Keratinocyte (primary cell): ENCODE data around the gene CCDC181. TPM values are rescaled to one million over a fixed set of nuclear protein-coding genes. Genes with fewer than 3 reads are reported as not detected.

Source experiments
- DNase-seq: peaks from one replicate; pipeline ENCODE4 v3.0.0-alpha.2; 2011; ENCODE audit warnings: low read depth, missing footprints, low spot score
- FAIRE-seq: peaks from 2 replicates; lab custom pipeline; 2011; peaks lifted over from hg19 to GRCh38; lab: Jason Lieb, UNC
- H2AFZ ChIP-seq: 2 replicates; pipeline ENCODE4 v1.6.0; 2012; ENCODE audit warnings: low read length, control low read depth, inconsistent platforms; ENCODE audit not compliant: control insufficient read depth
- H3K27ac ChIP-seq: 2 replicates; pipeline ENCODE4 v1.5.1; 2011; ENCODE audit warnings: low read length; ENCODE audit not compliant: control insufficient read depth, insufficient read depth
- H3K27me3 ChIP-seq: 3 replicates; pipeline ENCODE4 v1.6.0; 2011; ENCODE audit warnings: low read length; ENCODE audit not compliant: control insufficient read depth, insufficient read depth; ENCODE audit errors: extremely low read depth
- H3K36me3 ChIP-seq, 2 experiments: 2 replicates in 1 of 2; 3 replicates in 1 of 2; pipeline ENCODE4 v1.5.1; 2011; ENCODE audit warnings: low read length in 2 of 2, mild to moderate bottlenecking in 1 of 2; ENCODE audit not compliant: control insufficient read depth in 2 of 2, insufficient read depth in 2 of 2; ENCODE audit errors: extremely low read depth in 1 of 2
- H3K4me1 ChIP-seq: 3 replicates; pipeline ENCODE4 v1.5.1; 2011; ENCODE audit warnings: low read length; ENCODE audit not compliant: control insufficient read depth, insufficient read depth; ENCODE audit errors: extremely low read depth
- H3K4me2 ChIP-seq: 3 replicates; pipeline ENCODE4 v1.6.0; 2011; ENCODE audit warnings: low read depth, low read length; ENCODE audit not compliant: control insufficient read depth, insufficient read depth; ENCODE audit errors: extremely low read depth
- H3K4me3 ChIP-seq, 3 experiments: fragments of 200-600 bp in 1 of 3; sonication (generic) in 1 of 3; 2 replicates in 2 of 3; 3 replicates in 1 of 3; pipeline ENCODE4 v1.5.1; 2011 to 2016; ENCODE audit warnings: low read length in 3 of 3, mild to moderate bottlenecking in 3 of 3, control low read depth in 2 of 3, inconsistent platforms in 1 of 3, low read depth in 1 of 3, mixed read lengths in 1 of 3, mixed run types in 1 of 3, moderate library complexity in 1 of 3; ENCODE audit not compliant: control insufficient read depth in 2 of 3, insufficient read depth in 2 of 3; ENCODE audit errors: extremely low read depth in 1 of 3
- H3K79me2 ChIP-seq: 2 replicates; pipeline ENCODE4 v1.6.0; 2012; ENCODE audit warnings: low read length; ENCODE audit not compliant: control insufficient read depth, insufficient read depth
- H3K9ac ChIP-seq: 3 replicates; pipeline ENCODE4 v1.6.0; 2011; ENCODE audit warnings: low read length; ENCODE audit not compliant: control insufficient read depth, insufficient read depth; ENCODE audit errors: extremely low read depth
- H3K9me1 ChIP-seq: 3 replicates; pipeline ENCODE4 v1.6.0; 2011; ENCODE audit warnings: low read length; ENCODE audit not compliant: control insufficient read depth, insufficient read depth; ENCODE audit errors: extremely low read depth
- H3K9me3 ChIP-seq: 2 replicates; pipeline ENCODE4 v1.5.1; 2012; ENCODE audit warnings: low read depth, low read length; ENCODE audit not compliant: control insufficient read depth
- H4K20me1 ChIP-seq: 3 replicates; pipeline ENCODE4 v1.6.0; 2011; ENCODE audit warnings: low read length; ENCODE audit not compliant: control insufficient read depth, insufficient read depth; ENCODE audit errors: extremely low read depth
- CTCF ChIP-seq, 3 experiments: IDR thresholded peaks in 1 of 3; conservative IDR thresholded peaks in 1 of 3; optimal IDR thresholded peaks in 1 of 3; 2 replicates in 2 of 3; 3 replicates in 1 of 3; pipeline versions ENCODE3 to v1.5.1; 2011; ENCODE audit warnings: low read length in 3 of 3, mild to moderate bottlenecking in 3 of 3, moderate library complexity in 2 of 3, control low read depth in 1 of 3, inconsistent platforms in 1 of 3; ENCODE audit not compliant: insufficient read depth in 2 of 3; ENCODE audit errors: extremely low read depth in 1 of 3
- EZH2 ChIP-seq: IDR thresholded peaks from one replicate; pipeline ENCODE4 v1.6.1; 2012; ENCODE audit warnings: inconsistent platforms, mild to moderate bottlenecking, low read length, moderate library complexity
- dilution Hi-C: fragments of 300-500 bp; cut with MboI; formaldehyde crosslinking; loops from one replicate; pipeline ENCODE4 v1.7.0; 2020; ENCODE audit warnings: low sequenced_read_pairs; ENCODE audit not compliant: extremely low pct_ligation_motif_present
- polyA plus RNA-seq, 5 experiments: library from polyadenylated mRNA; depleted of rRNA in 3 of 5; stranded (reverse) in 3 of 5; stranded (forward) in 1 of 5; unstranded in 1 of 5; fragments of >200 nt; gene quantifications; 1 replicate in 1 of 5; 2 replicates in 3 of 5; 3 replicates in 1 of 5; pipeline versions ENCODE4 v1.2.1 to v1.2.3, GENCODE V29; 2011 to 2012; ENCODE audit warnings: missing spikeins in 2 of 5, low read depth in 1 of 5, low replicate concordance in 1 of 5

The CCDC181 gene
- polyA plus RNA-seq, 1 donor (not counting 4 experiments of a cell fraction or from before 2014, with no cell fraction given), result not detected

GRCh38 chr1:169383449-169383848, 43.8 kb downstream of the CCDC181 start:
- H3K4me3 ChIP-seq, result no peak overlapping the region
- no peak overlapping the region for H3K27ac ChIP-seq
- no peaks in the 10 kb centered on the region for H3K9me1 ChIP-seq
- no peaks in the 10 kb centered on the region for H3K27me3 ChIP-seq
- DNase-seq (no peak), FAIRE-seq (no peak)
- H2AFZ ChIP-seq, result no peak overlapping the region
- H3K36me3 ChIP-seq, result peaks cover 18 to 24% of the 10 kb centered on the region in 2 experiments
- H3K4me2 ChIP-seq, result no peak overlapping the region
- H3K4me1 ChIP-seq, result no peaks in the 10 kb centered on the region
- no peaks in the 10 kb centered on the region for H4K20me1 ChIP-seq
- no peak for TF ChIP-seq EZH2
- no peak for TF ChIP-seq CTCF (optimal IDR thresholded peaks at IDR 0.05 in 1 of 3, IDR thresholded peaks at IDR 0.05 in 1 of 3, conservative IDR thresholded peaks at IDR 0.05 in 1 of 3; ENCODE audit: extremely low read depth in 1 of 3, insufficient read depth in 2 of 3, low read length in 3 of 3)
- dilution Hi-C loops, result no loop called here
- no peaks in the 10 kb centered on the region for H3K79me2 ChIP-seq
- no peak overlapping the region for H3K9ac ChIP-seq
- no peaks in the 10 kb centered on the region for H3K9me3 ChIP-seq

GRCh38 chr1:169381162-169381561, 46.1 kb downstream of the CCDC181 start:
- FAIRE-seq (no peak), DNase-seq (no peak)
- H3K9me1 ChIP-seq, result no peaks in the 10 kb centered on the region
- TF ChIP-seq CTCF (optimal IDR thresholded peaks at IDR 0.05 in 1 of 3, IDR thresholded peaks at IDR 0.05 in 1 of 3, conservative IDR thresholded peaks at IDR 0.05 in 1 of 3; ENCODE audit: extremely low read depth in 1 of 3, insufficient read depth in 2 of 3, low read length in 3 of 3) (no peak), EZH2 (no peak)
- peaks cover 21 to 27% of the 10 kb centered on the region in 2 experiments for H3K36me3 ChIP-seq
- H3K4me1 ChIP-seq, result no peaks in the 10 kb centered on the region
- H3K9ac ChIP-seq, result no peak overlapping the region
- no peak overlapping the region for H3K4me3 ChIP-seq
- H3K4me2 ChIP-seq, result no peak overlapping the region
- H2AFZ ChIP-seq, result no peak overlapping the region
- dilution Hi-C loops, result no loop called here
- H3K9me3 ChIP-seq, result no peaks in the 10 kb centered on the region
- H3K27ac ChIP-seq, result no peak overlapping the region
- no peaks in the 10 kb centered on the region for H3K27me3 ChIP-seq
- H4K20me1 ChIP-seq, result no peaks in the 10 kb centered on the region
- H3K79me2 ChIP-seq, result peaks cover 7% of the 10 kb centered on the region
